Inflammatory macrophage (primary cell): Measurements from ENCODE around the gene SELENOO.

Source experiments
- DNase-seq, 2 donors: peaks; one replicate each; pipeline ENCODE4 v3.0.0-alpha.2; 2020 to 2022

Gene SELENOO

GRCh38 chr22:50218153-50218995, 17.6 kb downstream of the SELENOO start:
- no peak for DNase-seq

GRCh38 chr22:50218996-50219727, 18.4 kb downstream of the SELENOO start:
- DNase-seq, result peak; percentile 3 to 23

GRCh38 chr22:50219800-50220602, 19.2 kb downstream of the SELENOO start:
- no peak for DNase-seq

- DNase-seq, result no peak
These were observed 20.0 kb downstream of the SELENOO start for GRCh38 chr22:50220603-50221409.

- DNase-seq, result no peak
These were observed 20.8 kb downstream of the SELENOO start for GRCh38 chr22:50221410-50222300.

GRCh38 chr22:50222508-50222907, 21.7 kb downstream of the SELENOO start:
- no peak for DNase-seq

GRCh38 chr22:50224071-50224470, 23.3 kb downstream of the SELENOO start:
- no peak for DNase-seq

GRCh38 chr22:50225200-50225969, 24.6 kb downstream of the SELENOO start:
- no peak for DNase-seq

GRCh38 chr22:50226063-50226874, 25.5 kb downstream of the SELENOO start:
- no peak for DNase-seq

GRCh38 chr22:50226875-50227165, 26.0 kb downstream of the SELENOO start:
- no peak for DNase-seq

- DNase-seq, result no peak
These were observed 26.9 kb downstream of the SELENOO start for GRCh38 chr22:50227579-50228215.

- no peak for DNase-seq
These were observed 27.6 kb downstream of the SELENOO start for GRCh38 chr22:50228366-50228765.

GRCh38 chr22:50229370-50229769, 28.6 kb downstream of the SELENOO start:
- DNase-seq, result no peak

- DNase-seq, result no peak
These were observed 31.8 kb downstream of the SELENOO start for GRCh38 chr22:50232481-50233151.

GRCh38 chr22:50233223-50233622, 32.4 kb downstream of the SELENOO start:
- no peak for DNase-seq

- DNase-seq, result peak; percentile 6 to 17
These were observed 36.1 kb downstream of the SELENOO start for GRCh38 chr22:50236731-50237409.

- no peak for DNase-seq
These were observed 37.9 kb downstream of the SELENOO start for GRCh38 chr22:50238755-50239154.

GRCh38 chr22:50242406-50242949, 41.7 kb downstream of the SELENOO start:
- DNase-seq, result no peak
